Measurements from ENCODE around the gene ALK. TPM values are rescaled to one million over a fixed set of nuclear protein-coding genes. Genes with fewer than 3 reads are reported as not detected.

ALK gene
- total RNA-seq, 1 experiment from 2014 or later = not detected

DNA sequence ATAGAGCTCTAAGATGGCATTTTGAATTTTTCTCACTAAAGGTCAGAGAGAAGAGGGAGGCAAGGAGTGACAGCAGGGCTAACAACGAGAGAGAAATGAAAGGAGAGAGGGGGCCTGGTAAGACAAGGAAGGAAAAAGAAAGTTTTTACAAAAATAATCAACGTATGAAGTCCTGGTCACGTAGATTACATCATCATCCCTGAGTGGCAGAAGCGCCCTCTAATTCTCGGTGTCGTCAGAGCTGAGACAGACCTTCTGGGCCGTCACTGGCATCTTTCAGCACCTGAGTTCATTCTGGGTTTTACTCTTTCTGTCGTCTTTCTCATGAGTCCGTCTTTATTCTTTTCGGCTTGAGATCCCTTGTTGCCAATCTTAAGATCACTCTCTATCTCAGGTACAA, 329.8 kb downstream of the ALK start:
- H3K36me3 Mint-ChIP-seq (ENCODE audit: insufficient read depth in 1 of 3, low read depth in 3 of 3) = no peaks in the 10 kb centered on the region
- no peak overlapping the region for H3K4me3 Mint-ChIP-seq
- no peak overlapping the region for H4K8ac ChIP-seq (replicated peaks; ENCODE audit: insufficient read length, low read depth, low read length)
- H2BK12ac ChIP-seq (ENCODE audit: insufficient read length, low read depth, low read length) = no peak overlapping the region
- H2AFZ ChIP-seq (ENCODE audit: low read length) = no peak overlapping the region
- H3K4me1 ChIP-seq (ENCODE audit: insufficient read depth, low read length) = no peaks in the 10 kb centered on the region; the same call in 1 of the 2 replicates
- no peak overlapping the region for H2BK15ac ChIP-seq (ENCODE audit: low read depth, low read length)
- H3K9ac ChIP-seq (ENCODE audit: extremely low read depth, insufficient read length, low read length) = no peak overlapping the region
- H3K9me3 ChIP-seq (ENCODE audit: control insufficient read depth, low read depth, low read length) = no peaks in the 10 kb centered on the region
- no peak overlapping the region for H2AK5ac ChIP-seq (ENCODE audit: insufficient read length, low read length)
- H3K79me2 ChIP-seq (ENCODE audit: insufficient read depth, low read length) = no peaks in the 10 kb centered on the region
- no CpG with 5 or more reads among the region's 10 CpGs for WGBS (ENCODE audit: extremely low coverage, insufficient read length, low lambda C conversion rate)
- H2BK5ac ChIP-seq (ENCODE audit: insufficient read length, low read length) = no peak overlapping the region
- H3T11ph ChIP-seq (ENCODE audit: low read length) = no peak overlapping the region
- no peak overlapping the region for H3K23ac ChIP-seq (ENCODE audit: insufficient read length, low read depth, low read length)
- no peak overlapping the region for H3K27ac Mint-ChIP-seq
- no peak overlapping the region for H3K56ac ChIP-seq (ENCODE audit: insufficient read length, low read depth, low read length)
- H4K91ac ChIP-seq (ENCODE audit: insufficient read length, low read depth, low read length) = no peak overlapping the region
- no peaks in the 10 kb centered on the region; the same call in 1 of the 2 replicates for H3K27me3 Mint-ChIP-seq (ENCODE audit: low read depth)
- no peaks in the 10 kb centered on the region for H3K27me3 ChIP-seq (ENCODE audit: insufficient read depth, low read length)
- no peaks in the 10 kb centered on the region for H3K79me1 ChIP-seq (ENCODE audit: insufficient read depth, low read depth, low read length, poor library complexity, severe bottlenecking)
- H3K27ac ChIP-seq (ENCODE audit: insufficient read length, low read depth, low read length) = no peak overlapping the region
- H3K9me3 Mint-ChIP-seq = no peaks in the 10 kb centered on the region
- H2BK20ac ChIP-seq (ENCODE audit: low read depth, low read length, poor library complexity, severe bottlenecking) = no peak overlapping the region
- H3K4me2 ChIP-seq (ENCODE audit: insufficient read depth, insufficient read length, low read length) = no peak overlapping the region
- H3K18ac ChIP-seq (ENCODE audit: insufficient read length, low read depth, low read length) = no peak overlapping the region
- no peak overlapping the region for H3K4ac ChIP-seq (ENCODE audit: low read depth, low read length)
- H3K23me2 ChIP-seq (ENCODE audit: insufficient read length, low read depth, low read length, poor library complexity, severe bottlenecking) = no peaks in the 10 kb centered on the region
- H3K4me1 Mint-ChIP-seq = peaks cover 0 to 7% of the 10 kb centered on the region in 2 experiments; a peak in 2 of 4 replicates
- no peak for DNase-seq
- no peak overlapping the region for H2BK120ac ChIP-seq (ENCODE audit: low read depth, low read length, poor library complexity, severe bottlenecking)
- TF ChIP-seq, protein P1, sequence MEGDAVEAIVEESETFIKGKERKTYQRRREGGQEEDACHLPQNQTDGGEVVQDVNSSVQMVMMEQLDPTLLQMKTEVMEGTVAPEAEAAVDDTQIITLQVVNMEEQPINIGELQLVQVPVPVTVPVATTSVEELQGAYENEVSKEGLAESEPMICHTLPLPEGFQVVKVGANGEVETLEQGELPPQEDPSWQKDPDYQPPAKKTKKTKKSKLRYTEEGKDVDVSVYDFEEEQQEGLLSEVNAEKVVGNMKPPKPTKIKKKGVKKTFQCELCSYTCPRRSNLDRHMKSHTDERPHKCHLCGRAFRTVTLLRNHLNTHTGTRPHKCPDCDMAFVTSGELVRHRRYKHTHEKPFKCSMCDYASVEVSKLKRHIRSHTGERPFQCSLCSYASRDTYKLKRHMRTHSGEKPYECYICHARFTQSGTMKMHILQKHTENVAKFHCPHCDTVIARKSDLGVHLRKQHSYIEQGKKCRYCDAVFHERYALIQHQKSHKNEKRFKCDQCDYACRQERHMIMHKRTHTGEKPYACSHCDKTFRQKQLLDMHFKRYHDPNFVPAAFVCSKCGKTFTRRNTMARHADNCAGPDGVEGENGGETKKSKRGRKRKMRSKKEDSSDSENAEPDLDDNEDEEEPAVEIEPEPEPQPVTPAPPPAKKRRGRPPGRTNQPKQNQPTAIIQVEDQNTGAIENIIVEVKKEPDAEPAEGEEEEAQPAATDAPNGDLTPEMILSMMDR (conservative IDR thresholded peaks at IDR 0.05) = no peak
- no peak overlapping the region for H3K14ac ChIP-seq (ENCODE audit: insufficient read depth, low read length)
- H4K5ac ChIP-seq (ENCODE audit: insufficient read length, low read depth, low read length) = no peak overlapping the region
- no peaks in the 10 kb centered on the region for H4K20me1 ChIP-seq (ENCODE audit: control insufficient read depth, insufficient read depth, insufficient read length)
